ENCODE results near the gene WDFY4. TPM values are rescaled to one million over a fixed set of nuclear protein-coding genes. Genes with fewer than 3 reads are reported as not detected.

Gene WDFY4
- total RNA-seq, 1 experiment from 2014 or later: 0.22 TPM

GRCh38 chr10:48924988-48925387 is 240.3 kb downstream of the WDFY4 start:
- ChIA-PET CTCF (no interaction called here), RAD21 (ENCODE audit: low non-redundant PET in 1 of 2, low total read pairs in 2 of 2, uncharacterized antibody in 2 of 2, unreplicated experiment in 2 of 2) (no interaction called here), POLR2A (no interaction called here)
- Histone ChIP-seq H3K9ac (ENCODE audit: low read length) (no peak overlapping the region), H3K9me2 (ENCODE audit: insufficient read depth) (no peaks in the 10 kb centered on the region), H3K4me1 (ENCODE audit: control insufficient read depth in 1 of 2, insufficient read depth in 2 of 2, low read length in 2 of 2) (no peaks in the 10 kb centered on the region), H2AFZ (ENCODE audit: low read depth, low read length, poor library complexity, severe bottlenecking) (no peak overlapping the region), H4K20me1 (ENCODE audit: insufficient read depth) (no peaks in the 10 kb centered on the region), H3K9me3 (ENCODE audit: control insufficient read depth in 1 of 2, insufficient read depth in 1 of 2, low read depth in 1 of 2, low read length in 2 of 2) (no peaks in the 10 kb centered on the region), H3K4me2 (ENCODE audit: low read length) (no peak overlapping the region), H3K27me3 (ENCODE audit: insufficient read depth, low read length) (peaks cover 47% of the 10 kb centered on the region), H3K27ac (ENCODE audit: low read depth, low read length) (no peak overlapping the region), H3K79me2 (ENCODE audit: insufficient read depth, low read length) (no peaks in the 10 kb centered on the region), H3K4me3 (replicated peaks in 1 of 2; ENCODE audit: low read depth in 1 of 2, low read length in 2 of 2) (no peak overlapping the region), H3K36me3 (ENCODE audit: control insufficient read depth in 1 of 2, insufficient read depth in 2 of 2, low read length in 2 of 2) (no peaks in the 10 kb centered on the region)
- ATAC-seq (no peak), DNase-seq (ENCODE audit: low read depth, low spot score) (no peak)
- BruUV-seq (replicated peaks): no TSS peak
- TF ChIP-seq ELF1 (IDR thresholded peaks at IDR 0.05; ENCODE audit: borderline replicate concordance, low read depth) (no peak), FOSL1 (IDR thresholded peaks at IDR 0.05; ENCODE audit: low read depth) (no peak), ATF3 (IDR thresholded peaks at IDR 0.05) (no peak), ZFX (IDR thresholded peaks at IDR 0.05) (no peak), JUND (IDR thresholded peaks at IDR 0.05) (no peak), SP1 (IDR thresholded peaks at IDR 0.05; ENCODE audit: low read depth) (no peak), YY1 (IDR thresholded peaks at IDR 0.05; ENCODE audit: extremely low read depth, insufficient replicate concordance, low read depth, low read length) (no peak), REST (IDR thresholded peaks at IDR 0.05; ENCODE audit: low read depth) (no peak), MAX (IDR thresholded peaks at IDR 0.05) (no peak), ZBTB33 (IDR thresholded peaks at IDR 0.05; ENCODE audit: extremely low read depth, insufficient replicate concordance, low read length) (no peak), EZH2phosphoT487 (IDR thresholded peaks at IDR 0.05; ENCODE audit: borderline replicate concordance) (no peak), EZH2 (IDR thresholded peaks at IDR 0.05) (no peak), SRF (IDR thresholded peaks at IDR 0.05; ENCODE audit: low read depth) (no peak), TCF7L2 (IDR thresholded peaks at IDR 0.05; ENCODE audit: borderline replicate concordance, extremely low read depth, insufficient read depth, insufficient read length) (no peak), CBX3 (IDR thresholded peaks at IDR 0.05; ENCODE audit: low read depth) (no peak), ZNF274 (IDR thresholded peaks at IDR 0.05; ENCODE audit: low read depth, low read length) (no peak), RAD21 (IDR thresholded peaks at IDR 0.05; ENCODE audit: low read depth) (no peak)
- intact Hi-C loops (cut with micrococcal nuclease): no loop called here
